ENCODE results near the gene PLEKHN1.

Gene PLEKHN1

GRCh38 chr1:997993-998744 lies 31.9 kb downstream of the PLEKHN1 start:
- DNase-seq, result peak; percentile 61
- Mint-ChIP-seq H3K9me3 (peaks cover 7% of the 10 kb centered on the region), H3K27ac (no peak overlapping the region), H3K4me3 (peak overlapping the region; percentile 72), H3K36me3 (ENCODE audit: low read depth) (no peaks in the 10 kb centered on the region), H3K27me3 (ENCODE audit: low read depth, poor library complexity) (peaks cover 33% of the 10 kb centered on the region), H3K4me1 (peaks cover 16% of the 10 kb centered on the region)
- no peak for TF ChIP-seq CTCF (IDR thresholded peaks at IDR 0.05)

- H3K27ac Mint-ChIP-seq, result no peak overlapping the region
- H3K27me3 Mint-ChIP-seq (ENCODE audit: low read depth, poor library complexity), result peaks cover 33% of the 10 kb centered on the region
- H3K36me3 Mint-ChIP-seq (ENCODE audit: low read depth), result no peaks in the 10 kb centered on the region
- H3K9me3 Mint-ChIP-seq, result peaks cover 2% of the 10 kb centered on the region
- DNase-seq, result peak; percentile 48
- peak overlapping the region; percentile 76 for H3K4me3 Mint-ChIP-seq
- TF ChIP-seq CTCF (IDR thresholded peaks at IDR 0.05), result no peak
- peaks cover 20% of the 10 kb centered on the region for H3K4me1 Mint-ChIP-seq
Measured at GRCh38 chr1:998745-998994, 32.4 kb downstream of the PLEKHN1 start.

DNA sequence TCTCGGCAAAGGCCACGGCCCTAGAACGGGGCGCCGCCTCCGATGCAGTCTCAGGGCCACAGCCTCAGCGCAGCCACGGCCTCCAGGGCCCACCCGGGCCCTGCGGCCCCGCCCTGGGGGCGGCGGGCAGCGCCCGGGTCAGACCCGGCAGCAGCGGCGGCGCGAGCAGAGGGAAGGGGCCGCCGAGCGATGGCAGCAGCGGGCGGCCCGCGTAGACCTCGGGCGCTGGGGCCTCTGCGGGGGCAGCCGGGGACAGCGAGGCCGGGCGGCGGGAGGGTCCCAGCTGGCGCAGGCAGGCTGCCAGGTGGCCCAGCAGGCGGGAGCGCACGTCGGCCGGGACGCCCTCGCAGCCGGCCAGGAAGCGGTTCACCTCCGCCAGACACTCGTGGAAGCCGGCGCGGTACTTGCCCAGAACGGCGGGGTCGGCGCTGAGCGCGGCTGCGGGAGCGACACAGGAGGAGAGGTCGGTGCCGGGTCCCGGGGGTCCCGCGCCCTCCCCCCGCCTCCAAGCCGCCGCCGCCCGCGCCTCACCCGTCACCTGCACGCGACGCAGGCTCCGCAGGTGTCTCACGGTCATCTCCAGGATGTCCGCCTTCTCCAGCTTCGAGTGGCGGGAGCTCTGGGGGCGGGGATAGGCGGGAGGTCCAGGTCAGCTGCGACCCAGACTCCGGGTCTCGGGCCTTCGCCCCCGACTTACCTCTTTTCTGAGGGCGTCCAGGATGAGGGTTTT lies 32.9 kb downstream of the PLEKHN1 start:
- peaks cover 33% of the 10 kb centered on the region for H3K27me3 Mint-ChIP-seq (ENCODE audit: low read depth, poor library complexity)
- peaks cover 21% of the 10 kb centered on the region for H3K4me1 Mint-ChIP-seq
- no peaks in the 10 kb centered on the region for H3K36me3 Mint-ChIP-seq (ENCODE audit: low read depth)
- DNase-seq, result peak; percentile 56
- H3K4me3 Mint-ChIP-seq, result peak overlapping the region; percentile 76
- no peaks in the 10 kb centered on the region for H3K9me3 Mint-ChIP-seq
- TF ChIP-seq CTCF (IDR thresholded peaks at IDR 0.05), result no peak
- H3K27ac Mint-ChIP-seq, result no peak overlapping the region

- Mint-ChIP-seq H3K4me1 (peaks cover 28% of the 10 kb centered on the region), H3K27ac (peak within 1 kb of the TSS; percentile 95), H3K9me3 (no peaks in the 10 kb centered on the region), H3K4me3 (peak within 1 kb of the TSS; percentile 84), H3K36me3 (ENCODE audit: low read depth) (no peaks in the 10 kb centered on the region), H3K27me3 (ENCODE audit: low read depth, poor library complexity) (peaks cover 33% of the 10 kb centered on the region)
- no peak for TF ChIP-seq CTCF (IDR thresholded peaks at IDR 0.05)
- DNase-seq, result peak; percentile 96
Measured at GRCh38 chr1:999725-1000356, 33.6 kb downstream of the PLEKHN1 start, which contains the start of gene HES4. Gene HES4, minus strand, starts transcription at chr1:1000097. Its CDS starts 124 bp downstream, at chr1:999973.

DNA sequence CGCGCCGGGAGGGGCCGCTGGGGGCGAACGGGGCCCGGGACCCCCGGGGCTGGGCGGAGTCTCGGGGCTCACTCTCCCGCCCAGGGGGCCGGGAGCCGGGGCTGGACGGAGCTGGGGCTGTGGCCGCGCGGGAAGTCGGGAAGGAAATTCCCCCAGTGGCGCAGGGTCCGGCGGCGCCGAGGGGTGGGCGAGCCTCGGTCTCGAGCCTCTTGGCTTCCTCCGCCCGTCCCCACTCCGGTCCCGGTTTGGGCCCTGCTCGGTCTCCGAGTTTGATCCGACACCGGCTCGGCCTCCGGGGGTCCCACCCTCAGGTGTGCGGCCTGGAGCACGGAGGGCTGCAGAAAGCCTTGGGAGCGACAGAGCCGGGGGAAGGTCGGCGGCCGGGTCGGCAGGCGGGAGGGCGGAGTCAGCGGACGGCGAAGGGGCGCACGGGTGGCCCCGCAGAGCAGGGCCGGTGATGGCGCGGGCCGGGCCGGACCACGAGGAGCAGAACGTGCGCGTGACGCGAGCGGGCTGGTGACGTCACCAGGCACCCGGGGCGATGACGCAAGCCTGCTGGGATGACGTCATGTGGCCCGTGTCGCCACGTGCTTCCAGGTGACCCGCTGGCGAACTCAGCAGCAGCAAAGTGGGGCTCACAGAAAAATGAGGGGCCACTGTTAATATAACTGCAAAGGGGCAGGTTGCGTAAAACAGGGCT lies 34.2 kb downstream of the PLEKHN1 start:
- Mint-ChIP-seq H3K4me3 (peak overlapping the region; percentile 84), H3K27ac (peak overlapping the region; percentile 95), H3K9me3 (no peaks in the 10 kb centered on the region)

More for the DNA sequence above, 34.2 kb downstream of the PLEKHN1 start:
- Mint-ChIP-seq H3K27me3 (ENCODE audit: low read depth, poor library complexity) (peaks cover 29% of the 10 kb centered on the region), H3K36me3 (ENCODE audit: low read depth) (no peaks in the 10 kb centered on the region), H3K4me1 (peaks cover 34% of the 10 kb centered on the region)
- no peak for TF ChIP-seq CTCF (IDR thresholded peaks at IDR 0.05)
- DNase-seq, result peak; percentile 82

Measured in nephron progenitor cell (in vitro differentiated cells).